ENCODE results near the gene JAKMIP1.

GRCh38 chr4:6199422-6199921, 877 bp downstream of the JAKMIP1 start:
- TF ChIP-seq EZH2 (IDR thresholded peaks at IDR 0.05; ENCODE audit: insufficient read depth, poor library complexity, severe bottlenecking) (no peak), EZH2phosphoT487 (IDR thresholded peaks at IDR 0.05; ENCODE audit: insufficient read depth, low read depth) (no peak)

All from GM23248 (cell line).